ENCODE results near the gene THSD7A.
"Not testable (repeated sequence)": the region's sequence is repeated elsewhere in the genome, so short reads cannot be mapped to it uniquely, and the experiment has no call there.

THSD7A gene

GRCh38 chr7:11458736-11459483, 373.1 kb downstream of the THSD7A start:
- no peak for DNase-seq (ENCODE audit: low read depth)

- DNase-seq (ENCODE audit: low read depth): no peak
These were observed 374.6 kb downstream of the THSD7A start for GRCh38 chr7:11457419-11457818.

GRCh38 chr7:11456574-11456973, 375.4 kb downstream of the THSD7A start:
- DNase-seq (ENCODE audit: low read depth): no peak

GRCh38 chr7:11452476-11452875, 379.5 kb downstream of the THSD7A start:
- DNase-seq (ENCODE audit: low read depth): no peak

- DNase-seq (ENCODE audit: low read depth): no peak
These were observed 381.7 kb downstream of the THSD7A start for GRCh38 chr7:11450281-11450680.

GRCh38 chr7:11449316-11449715, 382.7 kb downstream of the THSD7A start:
- DNase-seq (ENCODE audit: low read depth): no peak

- DNase-seq (ENCODE audit: low read depth): no peak
These were observed 383.7 kb downstream of the THSD7A start for GRCh38 chr7:11448323-11448722.

- DNase-seq (ENCODE audit: low read depth): no peak
These were observed 384.9 kb downstream of the THSD7A start for GRCh38 chr7:11447106-11447505.

- not testable (repeated sequence) for DNase-seq (ENCODE audit: low read depth)
These were observed 388.1 kb downstream of the THSD7A start for GRCh38 chr7:11443934-11444333.

- DNase-seq (ENCODE audit: low read depth): no peak
These were observed 394.0 kb downstream of the THSD7A start for GRCh38 chr7:11437994-11438393.

- no peak for DNase-seq (ENCODE audit: low read depth)
These were observed 395.0 kb downstream of the THSD7A start for GRCh38 chr7:11436773-11437524.

GRCh38 chr7:11436316-11436715, 395.7 kb downstream of the THSD7A start:
- DNase-seq (ENCODE audit: low read depth): no peak

GRCh38 chr7:11434366-11434765, 397.6 kb downstream of the THSD7A start:
- no peak for DNase-seq (ENCODE audit: low read depth)

GRCh38 chr7:11430841-11431240, 401.2 kb downstream of the THSD7A start:
- no peak for DNase-seq (ENCODE audit: low read depth)

- no peak for DNase-seq (ENCODE audit: low read depth)
These were observed 401.9 kb downstream of the THSD7A start for GRCh38 chr7:11430112-11430511.

- no peak for DNase-seq (ENCODE audit: low read depth)
These were observed 403.0 kb downstream of the THSD7A start for GRCh38 chr7:11428877-11429581.

GRCh38 chr7:11427686-11428273, 404.2 kb downstream of the THSD7A start:
- DNase-seq (ENCODE audit: low read depth): no peak

GRCh38 chr7:11424006-11424405, 408.0 kb downstream of the THSD7A start:
- DNase-seq (ENCODE audit: low read depth): no peak

- no peak for DNase-seq (ENCODE audit: low read depth)
These were observed 411.9 kb downstream of the THSD7A start for GRCh38 chr7:11420049-11420448.

GRCh38 chr7:11416641-11417458, 415.1 kb downstream of the THSD7A start:
- DNase-seq (ENCODE audit: low read depth): no peak

- no peak for DNase-seq (ENCODE audit: low read depth)
These were observed 416.9 kb downstream of the THSD7A start for GRCh38 chr7:11415101-11415500.

- DNase-seq (ENCODE audit: low read depth): no peak
These were observed 418.1 kb downstream of the THSD7A start for GRCh38 chr7:11413901-11414300.
